UCSD-AML1 (cell line): ENCODE data around the gene TAS2R19.
"Not testable (repeated sequence)": the region's sequence is repeated elsewhere in the genome, so short reads cannot be mapped to it uniquely, and the experiment has no call there.

Experiments
- DNase-seq: peaks from one replicate; lab custom pipeline; 2025; ENCODE audit not compliant: unreplicated experiment; lab: John Stamatoyannopoulos, UW

TAS2R19 gene

GRCh38 chr12:11022520-11022919 is at the start of gene TAS2R19:
Gene TAS2R19, minus strand, starts transcription at chr12:11022620. Its CDS starts 49 bp downstream, at chr12:11022571.
- DNase-seq: no peak

- DNase-seq: no peak
These were observed 49.0 kb upstream of the TAS2R19 start for GRCh38 chr12:11071414-11071813.

GRCh38 chr12:11070999-11071398 is 48.6 kb upstream of the TAS2R19 start:
- DNase-seq: no peak

- DNase-seq: no peak
These were observed 47.5 kb upstream of the TAS2R19 start for GRCh38 chr12:11069854-11070365.

GRCh38 chr12:11067514-11067913 is 45.1 kb upstream of the TAS2R19 start:
- DNase-seq: no peak

GRCh38 chr12:11062194-11062593 is 39.8 kb upstream of the TAS2R19 start, which contains the start of gene TAS2R46:
Gene TAS2R46, minus strand, starts transcription at chr12:11062294. Its CDS starts 0 bp downstream, at chr12:11062294.
- DNase-seq: not testable (repeated sequence)

GRCh38 chr12:11059784-11060183 is 37.4 kb upstream of the TAS2R19 start:
- DNase-seq: no peak

- DNase-seq: no peak
These were observed 36.6 kb upstream of the TAS2R19 start for GRCh38 chr12:11059041-11059440.

- DNase-seq: no peak
These were observed 32.9 kb upstream of the TAS2R19 start for GRCh38 chr12:11055306-11055705.

- DNase-seq: not testable (repeated sequence)
These were observed 27.5 kb upstream of the TAS2R19 start for GRCh38 chr12:11049806-11050531.

GRCh38 chr12:11041366-11041765 is 18.9 kb upstream of the TAS2R19 start:
- not testable (repeated sequence) for DNase-seq

- no peak for DNase-seq
These were observed 17.7 kb upstream of the TAS2R19 start for GRCh38 chr12:11040162-11040561.

- DNase-seq: no peak
These were observed 16.8 kb upstream of the TAS2R19 start for GRCh38 chr12:11039171-11039570.

- not testable (repeated sequence) for DNase-seq
These were observed 11.5 kb upstream of the TAS2R19 start for GRCh38 chr12:11033959-11034358.

GRCh38 chr12:11031307-11031706 is 8.9 kb upstream of the TAS2R19 start, which contains the start of gene TAS2R31:
Gene TAS2R31, minus strand, starts transcription at chr12:11031407. Its CDS starts 72 bp downstream, at chr12:11031335.
- DNase-seq: no peak

- no peak for DNase-seq
These were observed 3.7 kb upstream of the TAS2R19 start for GRCh38 chr12:11026118-11026517.

- no peak for DNase-seq
These were observed 967 bp upstream of the TAS2R19 start for GRCh38 chr12:11023387-11023786.

- DNase-seq: no peak
These were observed 5.5 kb downstream of the TAS2R19 start for GRCh38 chr12:11016937-11017336.

- DNase-seq: no peak
These were observed 6.5 kb downstream of the TAS2R19 start for GRCh38 chr12:11015775-11016430.

- no peak for DNase-seq
These were observed 8.2 kb downstream of the TAS2R19 start for GRCh38 chr12:11014234-11014633.

GRCh38 chr12:11007608-11008007 is 14.8 kb downstream of the TAS2R19 start:
- DNase-seq: no peak

GRCh38 chr12:10998204-10998603 is 24.2 kb downstream of the TAS2R19 start, which contains the start of gene TAS2R20:
Gene TAS2R20, minus strand, starts transcription at chr12:10998304. Its CDS starts 429 bp downstream, at chr12:10997875.
- no peak for DNase-seq
